ENCODE data around the gene OR52H1. TPM values are rescaled to one million over a fixed set of nuclear protein-coding genes. Genes with fewer than 3 reads are reported as not detected.

OR52H1 gene
- polyA plus RNA-seq, 1 experiment = 0.10 TPM

GRCh38 chr11:5527716-5528115 is 20.6 kb downstream of the OR52H1 start:
- Histone ChIP-seq H3K27me3 (ENCODE audit: control insufficient read depth, insufficient read depth, low read length) (no peaks in the 10 kb centered on the region), H3K4me3 (ENCODE audit: low read depth, low read length) (no peak overlapping the region), H3K9me3 (ENCODE audit: control insufficient read depth, insufficient read depth, low read length) (no peaks in the 10 kb centered on the region), H3K27ac (ENCODE audit: low read depth, low read length) (no peak overlapping the region)
- TF ChIP-seq CTCF (IDR thresholded peaks at IDR 0.05; ENCODE audit: low read depth, low read length) = no peak
- POLR2A ChIA-PET = no interaction called here
- no peak for DNase-seq (ENCODE audit: low read depth, low spot score)
- CTCF ChIA-PET = no interaction called here

- no peak for DNase-seq (ENCODE audit: low read depth, low spot score)
- CTCF ChIA-PET = no interaction called here
Observed at GRCh38 chr11:5524756-5525155, 23.6 kb downstream of the OR52H1 start.

GRCh38 chr11:5522308-5522707 is 26.0 kb downstream of the OR52H1 start:
- no peaks in the 10 kb centered on the region for H3K27me3 ChIP-seq (ENCODE audit: control insufficient read depth, insufficient read depth, low read length)
- H3K4me3 ChIP-seq (ENCODE audit: low read depth, low read length) = no peak overlapping the region
- no peak for TF ChIP-seq CTCF (IDR thresholded peaks at IDR 0.05; ENCODE audit: low read depth, low read length)
- DNase-seq (ENCODE audit: low read depth, low spot score) = no peak
- no peaks in the 10 kb centered on the region for H3K9me3 ChIP-seq (ENCODE audit: control insufficient read depth, insufficient read depth, low read length)
- POLR2A ChIA-PET = no interaction called here
- no peak overlapping the region for H3K27ac ChIP-seq (ENCODE audit: low read depth, low read length)
- CTCF ChIA-PET = no interaction called here

More at GRCh38 chr11:5524756-5525155, 23.6 kb downstream of the OR52H1 start:
- POLR2A ChIA-PET = no interaction called here
- no peak for TF ChIP-seq CTCF (IDR thresholded peaks at IDR 0.05; ENCODE audit: low read depth, low read length)
- no peaks in the 10 kb centered on the region for H3K27me3 ChIP-seq (ENCODE audit: control insufficient read depth, insufficient read depth, low read length)
- no peak overlapping the region for H3K4me3 ChIP-seq (ENCODE audit: low read depth, low read length)
- no peaks in the 10 kb centered on the region for H3K9me3 ChIP-seq (ENCODE audit: control insufficient read depth, insufficient read depth, low read length)
- H3K27ac ChIP-seq (ENCODE audit: low read depth, low read length) = no peak overlapping the region

GRCh38 chr11:5521540-5521939 is 26.8 kb downstream of the OR52H1 start:
- ChIA-PET CTCF (no interaction called here), POLR2A (no interaction called here)
- Histone ChIP-seq H3K4me3 (ENCODE audit: low read depth, low read length) (no peak overlapping the region), H3K27ac (ENCODE audit: low read depth, low read length) (no peak overlapping the region), H3K27me3 (ENCODE audit: control insufficient read depth, insufficient read depth, low read length) (no peaks in the 10 kb centered on the region), H3K9me3 (ENCODE audit: control insufficient read depth, insufficient read depth, low read length) (no peaks in the 10 kb centered on the region)
- TF ChIP-seq CTCF (IDR thresholded peaks at IDR 0.05; ENCODE audit: low read depth, low read length) = no peak
- DNase-seq (ENCODE audit: low read depth, low spot score) = no peak

GRCh38 chr11:5516599-5516998 is 31.7 kb downstream of the OR52H1 start, which contains the start of gene UBQLNL:
UBQLNL (minus strand) TSS chr11:5516699; CDS start chr11:5516441, 258 bp downstream.
- no peak for DNase-seq (ENCODE audit: low read depth, low spot score)
- ChIA-PET POLR2A (no interaction called here), CTCF (no interaction called here)
- TF ChIP-seq CTCF (IDR thresholded peaks at IDR 0.05; ENCODE audit: low read depth, low read length) = no peak
- Histone ChIP-seq H3K27me3 (ENCODE audit: control insufficient read depth, insufficient read depth, low read length) (no peaks in the 10 kb centered on the region), H3K27ac (ENCODE audit: low read depth, low read length) (no peak within 1 kb of the TSS), H3K9me3 (ENCODE audit: control insufficient read depth, insufficient read depth, low read length) (no peaks in the 10 kb centered on the region), H3K4me3 (ENCODE audit: low read depth, low read length) (no peak within 1 kb of the TSS)
